HL-60/S4 treated with retinoic acid at 250 ng/mL for 4 days and 3 days (cell line): ENCODE results near the gene PPP1R3C.

ENCODE experiments used
- in situ Hi-C: fragments of 300-500 bp; cut with MboI; formaldehyde crosslinking; loops from 2 replicates; pipeline ENCODE4 v1.7.0; 2022; ENCODE audit warnings: low sequenced_read_pairs

Gene PPP1R3C

DNA sequence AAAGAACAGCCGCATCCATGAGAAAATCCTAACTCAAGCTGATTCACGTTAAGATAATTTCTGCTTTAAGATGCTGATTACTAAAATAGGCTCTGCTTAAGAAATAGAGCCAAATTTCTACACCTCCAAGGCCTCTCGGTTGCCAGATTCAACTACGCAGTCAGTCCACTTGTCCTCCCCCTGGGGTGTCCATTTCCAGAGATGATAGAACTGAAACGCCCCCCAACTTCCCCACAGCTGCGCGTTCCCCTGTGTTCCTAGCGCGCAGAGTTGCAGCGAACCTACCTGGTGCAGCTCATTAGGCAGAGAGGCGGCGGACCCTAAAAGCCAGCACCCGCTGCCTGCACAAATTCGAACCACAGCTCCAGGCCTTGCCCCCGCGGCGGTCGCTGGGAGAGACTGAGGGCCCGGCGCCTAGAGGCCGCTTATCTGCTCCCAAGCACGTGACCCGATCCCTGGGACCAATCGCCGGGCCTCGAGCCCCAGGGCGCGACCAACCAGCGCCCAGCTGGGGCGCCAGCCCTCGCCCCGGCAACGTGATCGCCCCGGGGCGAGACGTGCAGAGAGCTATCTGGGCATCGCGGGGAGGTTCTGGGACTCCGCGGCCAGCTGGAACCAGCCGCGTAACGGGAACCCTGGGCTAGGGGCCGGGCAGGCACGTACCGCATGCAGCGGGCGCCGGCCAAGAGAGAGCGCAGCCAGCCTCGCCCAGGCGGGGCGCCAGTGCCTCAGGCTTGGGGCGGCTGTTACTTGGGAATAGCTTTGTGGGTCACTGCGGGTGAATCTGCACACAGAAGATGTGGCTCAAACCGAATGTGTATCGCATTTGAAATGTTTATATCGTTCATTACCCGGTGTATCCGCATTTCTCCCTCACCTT lies at the start of gene PPP1R3C:
PPP1R3C (minus strand) TSS at position 401 of the 880 bp plus-strand sequence; CDS start at position 299, 102 bp downstream.
- in situ Hi-C loops = no loop called here

DNA sequence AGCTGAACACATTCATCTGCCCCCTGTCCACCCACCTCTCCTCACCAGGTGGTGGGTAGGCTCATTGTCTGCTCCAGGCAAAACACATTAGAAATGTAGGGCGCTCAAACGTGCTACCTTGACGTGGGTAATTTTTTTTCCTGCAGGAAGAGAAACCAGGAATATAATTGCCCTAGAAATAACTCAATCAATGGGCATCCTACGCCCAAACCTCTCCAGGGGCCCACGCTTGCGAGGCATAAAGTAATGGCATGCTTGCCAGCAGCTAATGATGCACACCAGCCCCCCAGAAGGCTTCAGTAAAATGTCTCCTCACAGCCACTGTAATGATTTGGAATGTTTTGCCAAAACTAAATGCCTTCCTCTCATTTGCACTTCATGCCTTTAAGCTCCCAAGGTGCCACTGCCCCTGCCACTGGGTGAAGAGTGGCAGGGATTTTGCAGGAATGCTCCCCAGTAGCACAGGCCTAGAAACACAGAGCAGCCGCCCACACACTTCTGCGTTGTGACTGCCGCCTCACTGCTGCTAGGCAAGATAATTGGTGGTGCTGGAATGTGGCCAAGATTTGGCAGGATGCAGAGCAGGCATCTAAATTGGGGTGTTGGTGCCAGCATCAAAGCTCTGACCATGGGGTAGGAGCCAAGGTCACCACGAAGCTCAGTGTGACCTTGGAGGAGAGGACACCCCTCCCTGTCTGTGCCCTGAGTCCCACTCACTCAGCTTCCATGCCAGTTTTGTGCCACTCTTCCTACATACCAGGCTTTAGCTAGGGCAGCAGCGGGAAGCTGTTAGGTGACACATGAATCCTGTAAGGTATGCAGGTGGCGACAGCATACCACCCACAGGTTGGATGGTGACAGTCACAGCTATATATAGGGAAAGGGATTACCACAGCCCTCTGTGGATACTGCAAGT lies 48.7 kb upstream of the PPP1R3C start:
- in situ Hi-C loops = no loop called here

DNA sequence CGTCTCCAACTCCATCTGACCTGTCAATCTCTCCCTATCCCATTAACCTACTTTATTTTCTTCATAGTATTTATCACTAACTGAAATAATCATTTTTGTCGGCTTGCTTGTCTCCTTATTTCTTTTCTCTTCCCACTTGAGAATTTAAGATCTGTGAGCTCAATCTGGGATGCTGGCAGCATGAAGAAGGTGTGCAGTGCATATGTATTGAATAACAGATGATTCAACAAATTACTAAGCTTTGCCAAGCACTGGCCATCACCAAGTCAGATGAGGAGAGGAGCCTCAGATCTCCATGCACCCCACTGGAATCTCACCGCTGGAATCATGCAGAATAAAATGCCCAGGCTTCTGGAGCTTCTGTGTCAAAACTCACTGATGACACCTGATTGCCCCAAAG lies 47.6 kb upstream of the PPP1R3C start:
- in situ Hi-C loops = no loop called here

DNA sequence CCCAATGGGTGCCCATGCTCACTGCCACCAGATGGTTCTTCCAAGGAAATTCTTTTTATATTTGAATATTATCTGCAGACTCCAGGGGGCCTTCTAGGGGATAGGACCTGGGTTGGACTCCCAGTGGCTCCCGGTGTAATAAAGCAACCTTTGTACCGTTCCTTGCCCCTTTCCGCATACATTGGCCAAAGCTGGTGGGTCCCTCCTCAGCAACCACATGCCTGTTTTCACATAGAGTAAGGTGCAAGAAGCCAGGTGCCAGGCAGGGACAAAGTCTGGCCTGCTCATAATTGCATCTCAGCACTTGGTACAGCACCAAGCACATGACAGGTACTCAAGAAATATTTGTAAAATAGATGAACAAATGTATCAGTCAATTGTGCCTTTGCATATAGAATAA lies 46.4 kb upstream of the PPP1R3C start:
- in situ Hi-C loops = no loop called here

GRCh38 chr10:91677911-91678310 lies 45.0 kb upstream of the PPP1R3C start:
- in situ Hi-C loops = no loop called here

DNA sequence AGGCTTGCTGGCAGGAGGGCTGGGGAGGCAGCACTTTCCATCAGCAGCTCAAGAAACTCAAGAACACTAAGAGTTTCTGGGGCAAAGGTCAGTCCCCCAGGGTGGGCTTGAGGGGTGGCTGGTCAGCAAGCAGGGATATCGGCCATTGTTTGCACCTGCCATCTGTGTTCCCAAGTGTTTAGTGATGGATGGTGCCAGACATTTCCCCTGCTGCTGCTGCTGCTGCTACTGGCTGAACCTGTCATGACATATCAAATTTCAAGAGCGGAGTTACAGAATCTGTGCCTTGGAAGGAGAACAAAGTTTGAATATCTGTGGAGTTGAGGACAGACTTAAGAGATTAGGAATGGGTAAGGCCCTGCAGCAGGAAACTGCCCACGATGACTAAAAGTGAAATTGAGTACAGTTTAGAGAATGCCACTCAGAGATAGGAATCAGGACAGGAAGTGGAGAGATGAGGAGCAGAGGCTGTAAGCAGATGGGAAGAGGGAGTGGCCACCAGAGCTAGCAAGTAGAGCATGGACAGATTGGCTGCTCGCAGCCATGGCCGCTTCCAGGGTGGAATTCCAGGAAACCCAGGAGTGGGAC lies 39.2 kb upstream of the PPP1R3C start:
- in situ Hi-C loops = no loop called here

DNA sequence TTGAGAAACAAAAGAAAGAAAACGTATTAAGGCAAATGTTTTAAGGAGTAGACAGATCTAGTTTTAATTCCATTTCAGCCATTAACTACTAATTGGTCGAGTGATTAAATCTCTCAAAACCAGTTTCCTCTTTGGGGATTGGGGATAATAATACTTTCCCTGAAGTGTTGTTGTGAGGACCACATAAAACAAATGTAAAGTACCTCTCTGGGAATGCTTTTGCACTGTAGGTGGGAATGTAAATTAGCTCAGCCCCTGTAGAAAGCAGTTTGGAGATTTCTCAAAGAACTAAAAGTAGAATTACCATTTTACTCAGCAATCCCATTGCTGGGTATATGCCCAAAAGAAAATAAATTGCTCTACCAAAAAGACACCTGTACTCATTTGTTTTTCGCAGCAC lies 36.0 kb upstream of the PPP1R3C start:
- in situ Hi-C loops = no loop called here

GRCh38 chr10:91665842-91666241 lies 33.0 kb upstream of the PPP1R3C start:
- in situ Hi-C loops = no loop called here

DNA sequence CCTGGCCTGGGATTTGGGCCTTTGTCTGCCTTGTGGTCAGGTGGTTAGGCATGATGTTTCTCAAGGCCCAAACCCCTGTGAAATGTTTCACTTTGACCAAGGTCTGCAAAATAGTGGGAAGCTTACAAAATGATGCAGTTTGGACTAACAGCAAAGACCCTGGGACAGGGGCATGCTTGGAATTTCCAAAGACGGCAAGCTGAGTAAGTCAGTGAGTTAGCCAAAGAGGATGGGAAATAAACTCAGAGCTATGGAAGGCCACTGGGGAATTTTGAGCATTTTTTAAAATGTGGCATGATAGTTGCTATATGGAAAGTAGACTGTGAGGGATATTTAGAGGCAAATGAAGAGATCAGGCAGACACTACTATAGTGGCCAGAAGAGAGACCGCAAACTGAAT lies 31.6 kb upstream of the PPP1R3C start:
- in situ Hi-C loops = no loop called here

DNA sequence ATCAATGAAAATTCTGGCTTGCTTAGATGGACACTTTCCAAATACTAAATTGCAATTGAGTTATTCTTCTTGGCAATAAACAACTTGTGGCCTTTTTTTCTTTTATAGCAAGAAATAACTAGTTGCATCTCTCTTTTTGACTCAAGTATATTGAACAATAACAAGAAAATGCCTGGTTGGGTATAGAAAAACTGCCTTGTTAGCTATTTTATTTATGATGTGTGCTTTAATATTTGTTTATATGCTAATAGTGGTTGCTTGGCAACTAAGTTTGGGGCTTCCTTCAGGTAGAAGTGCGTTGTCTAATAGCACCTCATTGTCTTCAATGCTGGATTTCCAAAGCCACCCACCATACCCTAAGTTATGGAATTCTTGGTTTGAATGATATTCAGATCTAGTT lies 30.1 kb upstream of the PPP1R3C start:
- in situ Hi-C loops = no loop called here

DNA sequence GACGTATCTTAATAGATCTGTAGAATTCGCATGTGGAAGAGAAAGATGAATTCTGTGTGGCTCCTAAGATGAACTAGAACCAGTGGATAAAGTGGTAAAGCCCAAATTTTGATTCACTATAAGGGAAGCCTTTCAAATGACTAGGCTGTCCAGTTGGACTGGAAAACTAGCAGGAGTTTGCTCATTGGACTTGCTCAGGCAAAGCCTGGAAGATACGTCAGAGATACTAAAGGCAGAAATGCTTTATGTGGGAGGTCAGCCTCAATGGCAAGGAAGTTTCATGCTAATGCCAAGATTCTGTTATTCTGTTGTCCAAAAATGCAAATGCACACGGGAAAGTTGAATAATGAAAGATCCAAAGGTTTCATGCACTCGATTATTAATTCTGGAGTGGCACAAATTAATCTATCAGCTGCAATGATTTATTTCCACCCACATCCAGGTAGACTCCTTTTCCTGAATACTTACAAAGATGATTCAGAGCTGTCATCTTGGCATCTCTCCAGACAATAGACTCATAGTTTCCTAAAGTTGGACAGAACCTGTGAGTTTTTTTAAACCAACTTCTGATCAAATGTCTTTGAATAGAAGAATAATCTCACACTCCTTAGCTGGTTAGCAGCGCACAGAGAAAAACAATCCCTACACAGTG lies 20.5 kb upstream of the PPP1R3C start:
- in situ Hi-C loops = no loop called here

DNA sequence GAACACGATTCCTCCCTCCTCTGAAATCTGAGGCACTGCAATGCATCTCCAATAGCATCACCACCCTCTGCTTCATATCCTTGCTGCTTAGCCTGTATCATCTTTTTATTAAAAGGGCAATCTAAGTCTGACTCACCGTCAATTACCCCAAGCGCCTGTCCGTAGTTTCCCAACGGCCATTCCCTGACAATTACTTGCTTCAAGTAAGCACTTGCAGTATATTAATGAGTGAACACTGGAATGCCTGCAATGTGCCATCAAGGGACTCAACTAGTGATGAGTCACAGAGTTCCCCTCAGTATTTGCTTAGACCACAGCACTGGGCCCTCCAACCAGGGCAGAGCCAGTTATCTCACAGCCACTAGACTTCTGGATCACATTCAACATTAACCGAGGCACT lies 19.5 kb upstream of the PPP1R3C start:
- in situ Hi-C loops = no loop called here

DNA sequence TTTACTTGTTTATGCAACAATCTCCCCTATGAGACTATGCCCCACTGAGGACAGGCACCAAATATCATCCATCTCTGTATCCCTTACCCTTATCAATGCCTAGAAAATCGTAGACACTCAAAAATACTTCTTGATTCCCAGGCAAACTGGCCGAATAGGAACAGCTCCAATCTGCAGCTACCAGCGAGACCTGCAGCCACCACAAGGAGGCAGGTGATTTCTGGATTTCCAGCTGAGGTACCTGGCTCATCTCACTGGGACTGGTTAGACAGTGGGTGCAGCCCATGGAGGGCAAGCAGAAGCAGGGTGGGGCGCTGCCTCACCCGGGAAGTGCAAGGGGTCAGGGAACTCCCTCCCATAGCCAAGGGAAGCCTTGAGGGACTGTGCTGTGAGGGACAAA lies 10.8 kb upstream of the PPP1R3C start:
- in situ Hi-C loops = no loop called here

DNA sequence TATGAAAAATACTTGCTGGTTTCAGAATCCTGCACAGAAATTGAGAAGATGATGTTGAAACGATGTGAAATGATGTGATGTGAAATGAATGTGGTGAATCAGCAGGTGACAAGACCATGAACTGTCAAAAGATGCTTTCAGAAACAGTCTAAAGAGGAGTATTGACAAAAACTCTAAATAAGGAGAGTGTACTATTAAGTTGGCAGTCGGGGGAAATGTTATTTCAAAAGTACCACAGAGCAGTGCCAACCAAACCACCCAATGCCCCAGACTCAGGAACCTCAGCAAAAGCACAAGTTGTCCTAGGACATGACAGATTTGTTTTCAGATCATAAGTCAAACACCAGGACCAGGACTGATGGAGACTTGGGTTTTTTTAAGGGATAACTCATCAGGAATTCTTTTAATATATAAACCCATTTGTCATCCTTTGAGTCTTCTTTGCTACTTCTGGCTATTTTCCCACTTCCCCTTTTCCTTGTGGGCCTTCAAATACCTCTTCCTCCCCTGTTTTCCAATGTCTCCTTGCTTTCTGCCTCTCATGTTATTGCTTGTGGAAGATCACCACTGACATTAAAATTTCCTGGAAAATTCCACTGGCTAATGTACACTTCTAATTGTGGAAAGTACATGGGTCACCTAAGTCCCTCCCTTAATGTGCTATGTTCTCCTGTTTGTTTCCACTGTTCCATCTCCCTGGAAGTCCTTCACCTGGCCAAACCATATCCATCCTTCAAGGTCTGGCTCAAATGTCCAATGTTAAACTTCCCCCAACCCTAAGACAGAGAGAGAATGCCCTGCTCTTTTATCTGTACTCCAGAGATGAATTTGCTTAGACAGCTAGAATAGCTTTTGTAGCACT lies 10.2 kb upstream of the PPP1R3C start:
- in situ Hi-C loops = no loop called here

- in situ Hi-C loops = no loop called here
Observed at GRCh38 chr10:91636892-91637291, 4.0 kb upstream of the PPP1R3C start.

DNA sequence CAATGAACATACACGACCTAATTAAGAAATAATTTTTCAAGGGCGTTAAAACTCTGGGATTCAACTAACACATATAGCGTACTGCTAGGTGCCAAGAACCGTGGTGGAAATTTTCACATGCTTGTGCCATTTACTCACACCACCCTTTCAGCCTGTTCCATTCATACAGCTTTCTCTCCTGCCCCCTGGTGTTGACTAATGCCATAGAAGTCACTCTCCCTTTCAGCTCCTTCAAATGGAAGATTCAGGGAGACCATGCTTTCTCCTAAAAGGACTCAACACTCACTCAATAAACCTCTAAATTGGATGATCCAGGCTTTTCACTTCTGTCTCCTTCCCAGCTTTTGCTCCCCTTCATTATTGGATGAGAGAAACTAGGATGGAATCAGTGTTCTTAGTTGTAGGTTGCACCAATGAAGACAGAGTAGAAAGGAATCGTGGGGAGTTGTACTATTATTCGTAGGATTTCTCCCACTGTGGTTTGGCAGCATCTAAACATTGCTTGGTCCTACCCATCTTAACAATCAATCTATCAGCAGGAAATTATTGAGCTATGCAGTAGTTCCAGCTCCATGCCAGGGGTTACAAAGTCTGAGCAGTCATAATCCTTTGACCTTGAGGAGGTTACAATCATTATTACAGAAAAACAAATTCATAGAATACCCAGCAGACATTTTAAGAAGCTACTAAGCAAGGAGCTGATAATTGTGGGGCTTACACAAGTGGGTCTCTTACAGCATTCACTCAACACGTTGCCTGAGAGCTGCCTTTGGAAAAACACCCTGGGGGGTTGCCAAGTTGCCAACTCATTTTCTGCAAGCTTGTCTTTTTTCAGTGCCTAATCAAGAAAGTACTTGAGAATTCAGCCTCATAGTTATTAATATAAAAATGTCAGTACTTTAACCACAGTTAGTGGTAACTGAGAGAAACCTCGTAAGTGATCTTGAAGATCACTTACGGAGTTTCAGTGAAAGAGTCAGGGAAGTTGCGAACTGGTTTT lies 2.8 kb upstream of the PPP1R3C start:
- in situ Hi-C loops = no loop called here

- in situ Hi-C loops = no loop called here
Observed at GRCh38 chr10:91634898-91635297, 2.0 kb upstream of the PPP1R3C start.

DNA sequence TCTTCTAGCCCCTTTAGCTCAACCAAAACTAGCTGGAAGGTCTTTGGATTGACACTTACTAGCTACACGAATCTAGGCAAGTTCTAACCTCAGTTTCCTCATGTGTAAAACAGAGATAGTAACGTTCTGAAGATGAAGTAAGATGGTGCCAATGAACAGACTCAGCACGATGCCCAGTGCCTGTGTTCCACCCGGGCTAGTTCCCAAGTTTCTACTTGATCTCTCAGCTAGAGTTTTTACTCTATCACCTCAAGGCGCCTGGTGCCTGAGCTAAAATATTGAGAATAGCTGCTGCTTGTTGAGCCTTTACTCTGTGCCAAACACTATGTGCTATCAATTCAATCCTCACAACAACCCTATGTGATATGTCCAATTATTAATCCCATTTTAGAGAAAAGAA lies 1.4 kb upstream of the PPP1R3C start:
- in situ Hi-C loops = no loop called here

DNA sequence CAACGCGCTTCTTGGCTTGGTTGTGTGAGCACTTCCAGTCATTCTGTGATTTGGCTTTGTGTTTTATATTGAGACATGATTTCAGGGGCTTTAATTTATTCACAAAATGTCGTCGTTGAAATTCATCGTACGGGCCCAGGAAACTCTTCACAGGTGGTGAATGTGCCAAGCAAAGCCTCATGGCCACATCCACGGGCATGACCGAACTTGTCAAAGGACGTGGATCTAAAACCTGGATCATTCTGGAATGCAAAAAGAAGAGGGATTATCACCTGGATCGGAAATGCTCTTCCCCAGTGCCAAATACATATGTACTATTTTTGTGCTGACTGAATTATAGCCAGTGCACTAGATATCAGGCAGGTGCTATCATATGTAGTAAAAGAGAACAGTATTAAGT lies 2.2 kb downstream of the PPP1R3C start:
- in situ Hi-C loops = no loop called here
